ENCODE measurements around the gene BZW1. TPM values are rescaled to one million over a fixed set of nuclear protein-coding genes. Genes with fewer than 3 reads are reported as not detected.

BZW1 gene
- polyA plus RNA-seq, 1 of the 3 experiments (the other 2 are of a cell fraction), result 131 TPM

DNA sequence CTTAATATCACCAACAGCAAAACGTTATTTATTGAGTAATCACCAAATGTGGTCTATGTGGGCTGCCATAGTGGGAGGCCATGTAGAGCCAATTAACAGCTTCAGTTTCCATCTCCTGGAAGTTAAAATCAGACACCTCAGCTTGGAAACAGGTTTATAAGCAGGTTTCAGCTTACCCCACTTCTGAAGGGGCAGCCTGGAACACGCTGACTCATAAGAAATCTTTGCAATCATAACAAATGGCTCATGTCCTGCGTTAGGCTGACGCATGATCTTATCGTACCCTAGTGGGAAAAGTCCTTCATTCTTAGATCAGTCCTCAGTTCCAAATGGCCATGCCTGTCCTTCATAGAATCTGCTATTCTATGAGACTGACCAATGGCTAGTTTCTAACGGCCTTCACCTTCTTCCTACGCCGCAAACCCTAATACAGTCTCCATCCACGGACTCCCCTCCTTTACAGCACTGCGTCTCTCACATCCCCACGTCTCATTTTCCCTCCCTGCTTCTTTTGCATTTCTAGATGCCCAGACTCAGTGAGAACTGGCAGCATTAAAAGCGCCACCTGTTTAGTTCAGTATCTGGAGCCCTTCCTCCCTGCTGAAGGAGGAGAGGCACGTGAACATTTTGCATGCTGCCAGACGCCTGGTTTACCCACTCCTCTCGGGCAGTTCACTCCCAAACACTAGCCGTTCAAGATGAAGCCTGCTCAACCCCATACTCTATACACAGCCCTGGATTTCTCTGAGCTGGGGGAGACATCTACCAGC lies 24.2 kb upstream of the BZW1 start (continued):
- TF ChIP-seq, protein P1, sequence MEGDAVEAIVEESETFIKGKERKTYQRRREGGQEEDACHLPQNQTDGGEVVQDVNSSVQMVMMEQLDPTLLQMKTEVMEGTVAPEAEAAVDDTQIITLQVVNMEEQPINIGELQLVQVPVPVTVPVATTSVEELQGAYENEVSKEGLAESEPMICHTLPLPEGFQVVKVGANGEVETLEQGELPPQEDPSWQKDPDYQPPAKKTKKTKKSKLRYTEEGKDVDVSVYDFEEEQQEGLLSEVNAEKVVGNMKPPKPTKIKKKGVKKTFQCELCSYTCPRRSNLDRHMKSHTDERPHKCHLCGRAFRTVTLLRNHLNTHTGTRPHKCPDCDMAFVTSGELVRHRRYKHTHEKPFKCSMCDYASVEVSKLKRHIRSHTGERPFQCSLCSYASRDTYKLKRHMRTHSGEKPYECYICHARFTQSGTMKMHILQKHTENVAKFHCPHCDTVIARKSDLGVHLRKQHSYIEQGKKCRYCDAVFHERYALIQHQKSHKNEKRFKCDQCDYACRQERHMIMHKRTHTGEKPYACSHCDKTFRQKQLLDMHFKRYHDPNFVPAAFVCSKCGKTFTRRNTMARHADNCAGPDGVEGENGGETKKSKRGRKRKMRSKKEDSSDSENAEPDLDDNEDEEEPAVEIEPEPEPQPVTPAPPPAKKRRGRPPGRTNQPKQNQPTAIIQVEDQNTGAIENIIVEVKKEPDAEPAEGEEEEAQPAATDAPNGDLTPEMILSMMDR (IDR thresholded peaks at IDR 0.05), result no peak
- no peak for TF ChIP-seq RCOR1 (IDR thresholded peaks at IDR 0.05; ENCODE audit: low read length)
- no peak for TF ChIP-seq GABPA (IDR thresholded peaks at IDR 0.05; ENCODE audit: low read depth)
- no peak for TF ChIP-seq GATA2 (CRISPR knock-in tag; IDR thresholded peaks at IDR 0.05)
- TF ChIP-seq, protein P2, sequence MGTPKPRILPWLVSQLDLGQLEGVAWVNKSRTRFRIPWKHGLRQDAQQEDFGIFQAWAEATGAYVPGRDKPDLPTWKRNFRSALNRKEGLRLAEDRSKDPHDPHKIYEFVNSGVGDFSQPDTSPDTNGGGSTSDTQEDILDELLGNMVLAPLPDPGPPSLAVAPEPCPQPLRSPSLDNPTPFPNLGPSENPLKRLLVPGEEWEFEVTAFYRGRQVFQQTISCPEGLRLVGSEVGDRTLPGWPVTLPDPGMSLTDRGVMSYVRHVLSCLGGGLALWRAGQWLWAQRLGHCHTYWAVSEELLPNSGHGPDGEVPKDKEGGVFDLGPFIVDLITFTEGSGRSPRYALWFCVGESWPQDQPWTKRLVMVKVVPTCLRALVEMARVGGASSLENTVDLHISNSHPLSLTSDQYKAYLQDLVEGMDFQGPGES (IDR thresholded peaks at IDR 0.05; ENCODE audit: low read depth, low read length), result no peak
- TF ChIP-seq, protein P3, sequence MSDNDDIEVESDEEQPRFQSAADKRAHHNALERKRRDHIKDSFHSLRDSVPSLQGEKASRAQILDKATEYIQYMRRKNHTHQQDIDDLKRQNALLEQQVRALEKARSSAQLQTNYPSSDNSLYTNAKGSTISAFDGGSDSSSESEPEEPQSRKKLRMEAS (IDR thresholded peaks at IDR 0.05; ENCODE audit: low read depth), result no peak
- no peak for TF ChIP-seq MEF2A (IDR thresholded peaks at IDR 0.05; ENCODE audit: borderline replicate concordance, low read depth)
- no peak for TF ChIP-seq MXI1 (IDR thresholded peaks at IDR 0.05; ENCODE audit: low read depth, low read length)

DNA sequence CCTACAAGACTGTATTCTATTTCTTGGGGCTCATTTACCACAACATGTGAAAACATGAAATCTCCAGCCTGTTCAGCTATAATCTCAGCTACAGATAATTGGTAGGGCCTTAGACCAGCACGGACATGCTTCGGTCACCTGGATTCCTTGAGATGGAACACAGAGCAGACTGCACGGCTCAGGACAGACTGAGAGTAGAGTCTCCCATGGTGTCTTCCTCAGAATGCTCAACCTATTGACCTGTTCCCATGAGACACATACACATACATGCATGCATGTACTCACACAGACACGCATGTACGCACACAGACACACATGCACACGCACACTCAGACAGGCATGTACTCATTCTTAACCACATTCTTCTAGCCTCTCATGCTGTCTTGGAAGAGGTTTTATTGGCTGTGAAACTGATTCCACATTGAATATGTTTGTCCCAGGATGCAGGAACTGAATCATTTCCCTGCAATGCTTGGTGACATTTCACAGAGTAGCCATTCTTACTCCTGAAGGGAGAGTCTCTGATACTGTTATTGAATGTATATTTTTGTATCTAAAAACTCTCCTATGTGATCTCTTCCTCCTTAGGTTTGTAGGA lies 23.5 kb upstream of the BZW1 start:
- Histone ChIP-seq H3K4me1 (ENCODE audit: control insufficient read depth in 1 of 2, insufficient read depth in 2 of 2, low read depth in 1 of 2, low read length in 1 of 2) (peaks cover 0 to 14% of the 10 kb centered on the region in 2 experiments; a peak in 3 of 4 replicates), H3K9me2 (no peaks in the 10 kb centered on the region), H3K9ac (peak overlapping the region; percentile 69), H3K79me2 (ENCODE audit: insufficient read depth) (no peaks in the 10 kb centered on the region), H3K27me3 (ENCODE audit: insufficient read depth) (no peaks in the 10 kb centered on the region), H3K36me3 (replicated peaks in 1 of 2; ENCODE audit: control insufficient read depth in 1 of 2, insufficient read depth in 2 of 2, low read length in 1 of 2) (no peaks in the 10 kb centered on the region), H3K4me2 (peak overlapping the region; percentile 67), H3K9me3 (no peaks in the 10 kb centered on the region), H4K20me1 (ENCODE audit: insufficient read depth) (no peaks in the 10 kb centered on the region), H3K4me3 (ENCODE audit: low read depth in 2 of 2, low read length in 1 of 2) (no peak overlapping the region), H3K27ac (ENCODE audit: low read depth in 2 of 2, low read length in 1 of 2) (peak overlapping the region in 1 of 2 experiments; percentile 99; a peak in 2 of 4 replicates), H3F3A (replicated peaks; ENCODE audit: insufficient read depth) (peaks cover 36% of the 10 kb centered on the region), H2AFZ (ENCODE audit: low read depth) (peak overlapping the region; percentile 80)
- POLR2A ChIA-PET, result no interaction called here
- TF ChIP-seq RAD21 (IDR thresholded peaks at IDR 0.05; ENCODE audit: low read length) (no peak), FOSL2 (IDR thresholded peaks at IDR 0.05; ENCODE audit: borderline replicate concordance, low read depth) (peak; percentile 33; the same call in 1 of the 2 replicates), TCF12 (IDR thresholded peaks at IDR 0.05) (peak; percentile 31; the same call in 1 of the 2 replicates)
- CTCF ChIA-PET, result no interaction called here
- WGBS (ENCODE audit: low lambda C conversion rate), result 97% methylated on average over 6 of the region's 6 CpGs
- DNase-seq, result no peak
